ACHN (cell line): ENCODE results near the gene GPR83.
"Not testable (repeated sequence)": the region's sequence is repeated elsewhere in the genome, so short reads cannot be mapped to it uniquely, and the experiment has no call there.

ENCODE experiments used
- DNase-seq: peaks from one replicate; pipeline ENCODE4 v3.0.0-alpha.2; 2015
- in situ Hi-C: cut with HindIII; loops from 2 replicates; pipeline ENCODE4 v1.10.0; 2017; ENCODE audit warnings: low sequenced_read_pairs, low pct_ligation_motif_present, low pct_unique_long_range_greater_than_20kb

GPR83 gene

GRCh38 chr11:94391937-94392336, 9.3 kb downstream of the GPR83 start:
- DNase-seq, in situ Hi-C loops: not testable (repeated sequence)

DNA sequence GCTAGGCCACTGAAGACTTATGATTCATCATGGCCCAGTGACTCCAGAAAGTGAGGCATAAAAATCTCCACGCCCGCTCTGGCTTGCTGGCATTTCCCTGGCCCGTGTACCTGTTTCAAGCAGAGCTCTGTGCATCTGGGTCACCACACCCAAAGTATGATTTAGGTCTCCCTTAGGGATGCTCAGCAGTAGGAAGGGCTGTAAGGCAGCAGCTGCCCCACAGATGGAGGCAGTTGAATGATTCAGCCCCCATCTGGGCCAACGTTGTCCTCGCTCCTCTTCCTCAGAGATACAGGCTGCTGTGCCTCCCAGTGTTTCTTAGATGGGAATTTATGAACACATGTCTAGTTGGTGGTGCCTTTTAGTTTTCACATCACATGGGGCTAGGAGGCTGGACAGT, 21.6 kb downstream of the GPR83 start:
- in situ Hi-C loops = no loop called here
- no peak for DNase-seq

GRCh38 chr11:94376841-94377240, 24.4 kb downstream of the GPR83 start:
- in situ Hi-C loops = no loop called here
- DNase-seq = no peak

DNA sequence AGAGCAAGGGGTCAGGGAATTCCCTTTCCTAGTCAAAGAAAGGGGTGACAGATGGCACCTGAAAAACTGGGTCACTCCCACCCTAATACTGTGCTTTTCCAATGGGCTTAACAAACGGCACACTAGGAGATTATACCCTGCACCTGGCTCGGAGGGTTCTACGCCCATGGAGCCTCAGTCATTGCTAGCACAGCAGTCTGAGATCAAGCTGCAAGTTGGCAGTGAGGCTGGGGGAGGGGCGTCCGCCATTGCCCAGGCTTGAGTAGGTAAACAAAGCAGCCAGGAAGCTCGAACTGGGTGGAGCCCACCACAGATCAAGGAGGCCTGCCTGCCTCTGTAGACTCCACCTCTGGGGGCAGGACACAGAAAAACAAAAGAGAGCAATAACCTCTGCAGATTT, 30.6 kb downstream of the GPR83 start:
- in situ Hi-C loops, DNase-seq: not testable (repeated sequence)

DNA sequence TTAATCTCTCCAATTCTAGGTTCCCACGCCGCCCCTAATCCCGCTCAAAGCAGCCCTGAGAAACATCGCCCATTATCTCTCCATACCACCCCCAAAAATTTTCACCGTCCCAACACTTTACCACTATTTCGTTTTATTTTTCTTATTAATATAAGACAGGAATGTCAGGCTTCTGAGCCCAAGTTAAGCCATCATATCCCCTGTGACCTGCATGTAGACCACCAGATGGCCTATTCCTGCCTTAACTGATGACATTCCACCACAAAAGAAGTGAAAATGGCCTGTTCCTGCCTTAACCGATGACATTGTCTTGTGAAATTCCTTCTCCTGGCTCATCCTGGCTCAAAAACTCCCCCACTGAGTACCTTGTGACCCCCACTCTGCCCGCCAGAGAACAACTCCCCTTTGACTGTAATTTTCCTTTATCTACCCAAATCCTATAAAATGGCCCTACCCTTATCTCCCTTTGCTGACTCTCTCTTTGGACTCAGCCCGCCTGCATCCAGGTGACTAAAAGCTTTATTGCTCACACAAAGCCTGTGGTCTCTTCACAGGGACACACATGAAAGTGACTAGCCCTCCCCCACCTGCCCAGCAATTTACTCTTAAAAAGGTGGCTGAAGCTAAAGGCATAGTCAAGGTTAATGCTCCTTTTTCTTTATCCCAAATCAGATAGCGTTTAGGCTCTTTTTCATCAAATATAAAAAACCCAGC, 50.2 kb downstream of the GPR83 start:
- DNase-seq, in situ Hi-C loops: not testable (repeated sequence)

DNA sequence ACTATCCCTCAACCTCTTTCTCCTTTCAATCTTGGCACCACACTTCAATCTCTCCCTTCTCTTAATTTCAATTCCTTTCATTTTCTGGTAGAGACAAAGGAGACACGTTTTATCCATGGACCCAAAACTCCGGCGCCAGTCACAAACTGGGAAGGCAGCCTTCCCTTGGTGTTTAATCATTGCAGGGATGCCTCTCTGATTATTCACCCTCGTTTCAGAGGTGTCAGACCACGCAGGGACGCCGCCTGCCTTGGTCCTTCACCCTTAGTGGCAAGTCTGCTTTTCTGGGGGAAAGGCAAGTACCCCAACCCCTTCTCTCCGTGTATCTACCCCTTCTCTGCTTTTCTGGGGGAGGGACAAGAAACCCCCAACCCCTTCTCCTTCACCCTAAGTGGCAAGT, 54.9 kb downstream of the GPR83 start:
- in situ Hi-C loops, DNase-seq: not testable (repeated sequence)

DNA sequence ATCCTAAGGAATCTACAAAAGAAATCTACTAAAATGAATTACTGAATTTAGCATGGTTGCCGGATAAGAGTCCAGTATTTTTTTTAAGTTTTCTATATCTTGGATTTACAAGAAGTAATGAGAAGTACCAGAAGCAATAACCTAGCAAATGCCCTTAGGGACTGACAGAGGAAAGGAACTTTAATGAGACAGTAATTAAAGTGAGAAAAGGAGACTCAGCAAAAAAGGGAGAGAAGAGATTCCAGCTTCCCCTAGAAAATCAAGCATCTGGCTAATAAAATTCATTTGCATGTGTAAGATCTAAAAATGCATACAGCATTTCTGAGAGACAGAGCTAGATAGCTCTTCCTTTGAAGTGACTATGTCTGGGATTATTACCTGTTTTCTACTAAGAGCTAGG, 57.7 kb downstream of the GPR83 start:
- DNase-seq = no peak
- in situ Hi-C loops = no loop called here

- DNase-seq = no peak
- in situ Hi-C loops = no loop called here
Observed at GRCh38 chr11:94342250-94342649, 59.0 kb downstream of the GPR83 start.

GRCh38 chr11:94338651-94339050, 62.6 kb downstream of the GPR83 start:
- DNase-seq = no peak
- in situ Hi-C loops = no loop called here

- in situ Hi-C loops = no loop called here
- DNase-seq = no peak
Observed at GRCh38 chr11:94336033-94336432, 65.2 kb downstream of the GPR83 start.

DNA sequence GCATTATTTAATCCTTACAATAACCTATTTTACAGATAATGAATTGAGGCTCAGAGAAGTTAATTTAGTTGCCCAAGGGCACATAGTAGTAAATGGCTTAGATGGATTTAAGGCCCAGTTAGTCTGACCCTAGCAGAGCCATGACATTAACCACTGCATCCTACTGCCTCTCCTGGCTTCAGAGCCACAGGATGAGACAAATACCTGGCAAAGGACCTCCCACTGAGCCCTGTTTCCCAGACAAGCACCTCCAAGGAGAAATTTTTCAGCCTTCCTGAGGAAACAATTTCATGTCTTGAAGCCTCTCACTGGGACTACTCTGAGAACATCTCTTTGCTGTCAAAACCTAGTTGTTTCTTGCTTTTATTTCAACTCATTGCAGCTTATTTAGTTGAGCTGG, 68.4 kb downstream of the GPR83 start:
- in situ Hi-C loops = no loop called here
- DNase-seq = no peak

DNA sequence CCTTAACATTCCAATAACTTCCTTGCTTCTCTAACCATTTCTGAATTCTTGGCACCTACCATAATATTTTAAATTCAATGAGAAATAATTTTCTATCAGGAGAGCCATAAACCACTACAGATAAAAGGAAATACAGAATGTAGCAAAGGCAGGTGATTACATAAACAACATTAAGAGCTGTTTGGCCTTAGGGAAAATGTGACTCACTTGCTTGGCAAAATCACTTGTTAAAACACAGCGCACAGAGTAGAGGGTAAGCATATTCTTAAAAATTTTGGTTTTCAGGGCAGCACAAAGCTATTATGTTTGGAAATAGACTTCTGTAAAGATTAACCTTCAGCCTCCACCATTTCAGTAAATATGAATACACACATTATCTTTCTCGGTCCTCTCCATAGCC, 70.4 kb downstream of the GPR83 start:
- DNase-seq = no peak
- in situ Hi-C loops = no loop called here

- DNase-seq = no peak
- in situ Hi-C loops = no loop called here
Observed at GRCh38 chr11:94329501-94329900, 71.7 kb downstream of the GPR83 start.

DNA sequence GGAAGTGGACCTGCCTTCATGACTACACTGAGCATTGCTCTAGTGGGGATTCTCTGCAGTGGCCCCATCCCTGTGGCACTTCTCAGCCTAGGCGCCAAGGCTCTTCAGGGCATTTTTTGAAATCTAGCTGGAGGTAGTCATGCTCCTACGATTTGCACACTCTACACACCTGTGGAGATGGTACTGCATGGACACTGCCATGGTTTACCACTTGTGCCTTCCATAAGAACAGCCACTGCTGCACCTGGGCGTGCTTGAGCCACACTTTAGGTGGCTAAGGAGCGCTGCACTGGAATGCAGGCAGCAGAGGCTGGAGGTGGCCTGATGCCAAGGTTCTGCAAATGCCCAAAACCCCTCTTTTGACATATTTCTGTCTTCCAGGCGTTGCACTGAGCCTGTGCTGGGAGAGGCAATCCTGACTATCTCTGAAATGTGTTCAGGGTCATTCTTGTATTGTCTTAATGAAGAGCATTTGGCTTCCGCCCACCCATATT, 72.6 kb downstream of the GPR83 start:
- in situ Hi-C loops = no loop called here
- DNase-seq = no peak
